GM21737 (cell line): ENCODE measurements around the gene ZBTB33.

Experiments
- ATAC-seq: cut with Tn5 transposase; IDR thresholded peaks from one replicate; pipeline ENCODE4 v1.9.1; 2021; ENCODE audit warnings: mild to moderate bottlenecking, moderate library complexity; ENCODE audit not compliant: unreplicated experiment

ZBTB33 gene, protein sequence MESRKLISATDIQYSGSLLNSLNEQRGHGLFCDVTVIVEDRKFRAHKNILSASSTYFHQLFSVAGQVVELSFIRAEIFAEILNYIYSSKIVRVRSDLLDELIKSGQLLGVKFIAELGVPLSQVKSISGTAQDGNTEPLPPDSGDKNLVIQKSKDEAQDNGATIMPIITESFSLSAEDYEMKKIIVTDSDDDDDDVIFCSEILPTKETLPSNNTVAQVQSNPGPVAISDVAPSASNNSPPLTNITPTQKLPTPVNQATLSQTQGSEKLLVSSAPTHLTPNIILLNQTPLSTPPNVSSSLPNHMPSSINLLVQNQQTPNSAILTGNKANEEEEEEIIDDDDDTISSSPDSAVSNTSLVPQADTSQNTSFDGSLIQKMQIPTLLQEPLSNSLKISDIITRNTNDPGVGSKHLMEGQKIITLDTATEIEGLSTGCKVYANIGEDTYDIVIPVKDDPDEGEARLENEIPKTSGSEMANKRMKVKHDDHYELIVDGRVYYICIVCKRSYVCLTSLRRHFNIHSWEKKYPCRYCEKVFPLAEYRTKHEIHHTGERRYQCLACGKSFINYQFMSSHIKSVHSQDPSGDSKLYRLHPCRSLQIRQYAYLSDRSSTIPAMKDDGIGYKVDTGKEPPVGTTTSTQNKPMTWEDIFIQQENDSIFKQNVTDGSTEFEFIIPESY

DNA sequence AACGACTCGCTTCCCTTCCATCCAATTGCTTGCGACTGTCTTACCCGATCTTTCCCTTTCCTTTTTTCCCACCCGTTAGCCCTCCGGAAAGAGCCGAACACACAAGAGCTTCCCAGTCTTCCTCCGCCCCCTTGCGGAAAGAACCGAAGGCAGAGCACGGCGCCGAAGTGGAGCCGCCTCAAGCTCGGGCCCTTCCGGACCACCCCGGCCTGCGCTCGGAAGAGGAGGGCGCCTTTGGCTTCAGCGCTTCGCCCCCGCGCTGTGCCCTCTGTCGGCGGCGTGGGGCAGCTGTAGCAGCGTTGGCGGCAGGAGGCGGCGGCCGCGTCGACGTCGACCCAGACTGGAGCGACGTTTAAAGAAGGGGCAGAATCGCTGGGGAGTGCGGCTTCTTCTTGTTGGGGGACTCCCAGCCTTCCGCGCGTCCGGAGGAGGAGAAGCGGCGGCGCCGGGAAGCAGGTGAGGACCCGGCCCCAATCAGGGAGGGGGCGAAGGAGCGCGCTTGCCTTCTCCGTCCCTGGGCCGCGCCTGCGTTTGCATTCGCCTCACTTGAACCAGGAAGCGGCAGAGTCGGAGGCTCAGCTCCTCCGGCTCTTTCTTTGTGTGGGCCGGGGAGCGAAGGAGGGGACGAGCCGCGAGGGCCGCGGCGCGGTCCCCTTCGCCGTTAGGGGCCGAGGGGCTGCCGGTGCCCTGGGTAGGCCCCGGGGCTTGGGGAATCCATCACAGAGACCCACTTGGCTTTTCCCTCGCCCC is at the start of gene ZBTB33:
Gene ZBTB33 (plus strand): TSS at position 291 of the 750 bp plus-strand sequence. CDS start 2,604 bp downstream, outside the sequence.
- peak; percentile 95 for ATAC-seq

DNA sequence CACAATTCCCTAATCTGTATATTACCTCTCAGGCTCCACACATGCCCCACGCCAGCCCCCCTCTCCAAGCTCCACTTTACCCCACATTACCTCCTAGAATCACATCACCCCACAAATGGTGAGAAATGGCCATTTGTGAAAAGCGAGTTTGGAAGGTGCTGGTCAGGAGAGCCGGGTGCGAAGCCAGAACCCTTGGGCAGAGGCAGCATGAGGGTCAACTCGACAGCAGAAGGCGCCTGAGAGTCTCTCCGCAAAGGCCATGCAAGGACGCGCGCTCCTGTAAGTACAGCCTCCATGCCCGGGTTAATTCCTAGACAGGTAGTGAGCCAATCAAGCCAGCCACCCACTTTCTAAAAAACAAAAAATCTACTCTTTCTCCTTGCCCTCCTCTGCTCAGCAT is 49.8 kb upstream of the ZBTB33 start:
- no peak for ATAC-seq

DNA sequence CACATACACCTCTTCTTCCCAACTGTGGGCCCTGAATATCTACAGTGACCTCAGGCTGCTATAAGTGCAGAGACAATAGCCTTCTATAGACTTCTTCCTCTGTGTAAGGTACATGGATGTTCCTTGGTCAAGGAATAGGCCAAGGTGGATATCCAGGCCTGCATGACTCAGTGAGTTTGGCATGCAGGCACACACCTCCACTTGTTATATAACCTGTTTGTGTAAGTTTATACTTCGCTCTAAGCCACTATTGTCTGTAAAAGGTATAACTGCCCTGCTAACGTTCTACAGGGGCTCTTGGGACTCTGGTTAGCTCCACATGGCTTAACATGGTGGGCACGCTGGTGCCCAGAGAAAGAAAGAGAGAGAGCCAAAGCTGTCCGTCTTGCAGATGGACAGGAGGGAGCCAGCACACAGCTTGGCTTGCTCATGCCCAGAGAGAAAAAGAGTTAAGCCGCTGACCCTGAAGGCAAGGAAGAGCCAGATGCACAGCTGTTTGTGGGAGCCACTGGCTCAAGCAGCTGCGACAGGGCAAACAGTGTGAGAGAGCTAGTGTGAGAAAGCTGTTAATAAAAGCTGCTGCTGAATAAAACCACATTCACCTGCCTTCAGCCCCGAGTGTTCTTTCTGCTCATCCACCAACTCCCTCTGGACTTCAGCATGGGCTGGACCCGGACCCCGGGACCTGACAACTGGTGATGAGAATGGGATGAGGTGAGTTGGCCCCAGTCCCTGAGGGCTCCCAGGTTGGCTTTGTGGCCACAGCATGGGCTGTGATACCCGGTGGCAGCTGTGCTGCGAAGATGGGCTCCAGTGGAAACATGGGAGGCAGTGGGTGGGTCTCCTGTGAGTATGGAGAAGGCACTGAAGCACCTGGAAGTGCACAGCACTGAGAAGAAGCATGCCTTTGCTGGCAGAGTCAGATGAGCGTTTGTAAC is 44.5 kb upstream of the ZBTB33 start:
- no peak for ATAC-seq

DNA sequence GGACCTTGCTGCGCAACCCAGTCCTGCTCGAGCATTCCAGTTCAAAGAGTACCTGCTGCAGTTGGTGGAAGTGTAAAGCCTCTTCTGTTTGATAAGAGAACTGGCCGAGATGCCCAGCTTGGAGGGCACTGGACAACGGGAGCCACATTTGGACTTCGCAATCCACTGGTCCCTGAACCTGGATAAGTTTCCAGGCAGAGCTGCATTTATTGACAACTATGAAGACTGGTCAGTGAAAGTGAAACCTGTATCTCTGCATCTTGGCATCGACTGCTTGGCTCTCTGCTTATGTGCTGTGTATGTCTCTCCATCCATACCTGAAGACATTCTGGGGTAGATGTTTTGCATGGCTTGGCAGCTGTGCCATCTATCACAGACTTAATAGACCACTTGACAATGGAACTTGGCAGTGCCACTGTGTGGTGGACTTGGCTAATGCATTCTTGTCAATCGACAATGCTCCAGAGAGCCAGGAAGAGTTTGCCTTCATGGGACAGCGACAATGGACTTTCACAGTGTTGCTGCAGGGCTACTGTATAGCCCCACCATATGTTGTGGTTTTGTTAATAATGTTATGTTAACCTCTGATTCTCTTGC is 43.5 kb upstream of the ZBTB33 start:
- no peak for ATAC-seq

DNA sequence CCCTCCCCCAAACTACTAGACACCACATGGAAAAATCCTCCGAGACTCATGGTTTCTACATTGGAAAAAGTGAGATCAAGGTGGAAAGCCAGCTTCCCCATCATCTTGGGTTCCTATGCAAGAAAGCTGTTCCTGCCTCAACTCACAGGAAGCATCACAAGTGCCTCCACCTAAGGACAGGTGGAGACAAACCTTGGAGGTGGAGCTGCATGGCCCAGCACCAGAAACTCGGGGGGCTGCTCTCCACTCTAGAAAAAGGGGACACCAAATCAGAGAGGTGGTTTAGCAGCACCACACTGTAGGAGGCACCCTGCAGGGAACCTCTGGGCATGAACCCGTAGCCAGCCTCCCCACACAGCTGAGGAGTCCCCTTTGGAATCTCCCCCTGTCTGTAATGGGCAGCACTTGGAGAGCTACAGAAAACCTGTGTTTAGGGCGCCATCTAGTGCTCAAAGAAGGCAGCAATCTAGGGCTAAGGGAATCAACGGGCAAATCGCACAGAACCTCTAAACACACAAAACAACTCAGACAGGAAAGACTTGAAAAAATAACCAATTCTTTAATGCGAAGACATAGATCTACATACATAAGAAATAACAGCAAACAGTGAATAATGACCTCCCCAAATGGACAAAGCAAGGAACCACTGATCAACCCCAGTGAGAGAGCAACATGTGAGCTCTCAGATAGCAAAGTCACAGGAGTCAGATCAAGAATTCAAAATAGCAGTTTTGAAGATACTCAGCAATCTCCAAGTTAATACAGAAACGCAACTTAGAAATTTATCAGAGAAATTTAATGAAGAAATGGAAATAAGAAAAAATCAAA is 37.0 kb upstream of the ZBTB33 start:
- peak; percentile 59 for ATAC-seq

DNA sequence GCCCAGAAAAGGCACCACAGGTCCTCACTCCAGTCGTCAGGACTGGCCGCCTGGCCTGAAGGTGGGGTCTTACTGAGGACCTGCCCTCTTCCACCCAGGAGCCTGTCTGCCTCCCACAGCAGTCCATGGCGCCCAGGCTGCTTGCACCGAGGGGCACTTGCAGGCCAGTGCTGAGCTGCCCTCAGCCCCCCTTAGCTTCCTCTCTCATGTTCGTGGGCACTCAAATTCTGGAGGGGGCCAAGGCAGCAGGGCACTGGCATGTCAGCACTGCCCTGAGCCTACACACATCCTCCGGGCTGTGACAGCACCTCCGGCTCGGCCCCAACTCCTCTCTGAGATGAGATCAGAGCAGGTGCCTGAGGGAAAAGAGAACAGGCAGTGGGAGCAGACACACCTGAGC is 27.2 kb upstream of the ZBTB33 start:
- no peak for ATAC-seq

DNA sequence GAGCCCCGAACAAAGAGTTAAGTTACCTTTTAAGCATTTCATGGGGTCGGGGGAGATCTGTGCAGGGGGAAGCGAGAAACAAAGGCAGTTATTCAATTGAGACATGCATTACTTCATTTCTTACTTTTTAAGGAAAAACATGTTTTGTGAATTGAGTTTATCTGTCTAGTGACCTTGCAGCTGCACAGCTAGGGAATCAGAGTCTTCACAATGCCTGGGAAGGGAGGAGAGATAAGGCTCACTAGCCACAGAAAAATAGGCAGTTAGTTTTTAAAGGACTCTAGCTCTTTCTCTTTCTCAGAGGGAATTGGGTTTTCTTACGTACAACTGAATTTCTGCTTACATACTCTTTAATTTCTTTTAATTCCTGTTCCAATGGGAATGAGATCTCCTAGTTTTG is 26.2 kb upstream of the ZBTB33 start:
- no peak for ATAC-seq

DNA sequence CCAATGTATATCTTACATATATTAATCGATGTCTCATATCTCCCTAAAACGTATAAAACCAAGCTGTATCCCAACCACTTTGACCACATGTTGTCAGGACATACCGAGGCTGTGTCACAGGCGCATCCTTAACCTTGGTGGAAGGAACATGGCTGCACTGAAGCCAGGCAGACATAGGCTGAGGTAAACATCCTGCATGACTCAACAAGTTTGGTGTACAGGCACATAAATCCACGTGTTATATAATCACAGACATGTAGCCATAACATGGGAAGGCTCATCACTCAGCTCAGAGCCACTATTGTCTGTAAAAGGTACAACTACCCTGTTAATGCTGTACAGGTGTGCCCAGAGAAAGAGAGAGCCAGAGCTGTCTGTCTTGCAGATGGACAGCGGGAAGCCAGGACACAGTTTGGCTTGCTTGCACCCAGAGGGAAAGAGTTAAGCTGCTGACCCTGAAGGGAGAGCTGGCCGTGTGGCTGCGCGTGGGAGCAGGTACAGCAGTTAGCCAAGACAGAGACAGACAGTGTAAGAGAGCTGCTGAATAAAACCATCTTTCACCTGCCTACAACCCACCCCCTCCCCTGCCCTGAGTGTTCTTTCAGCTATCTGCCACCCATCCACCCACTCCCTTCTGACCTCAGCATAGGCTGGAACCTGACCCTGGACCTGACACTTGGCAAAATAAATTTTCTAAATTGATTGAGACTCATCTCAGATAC is 22.3 kb upstream of the ZBTB33 start:
- ATAC-seq, result no peak

DNA sequence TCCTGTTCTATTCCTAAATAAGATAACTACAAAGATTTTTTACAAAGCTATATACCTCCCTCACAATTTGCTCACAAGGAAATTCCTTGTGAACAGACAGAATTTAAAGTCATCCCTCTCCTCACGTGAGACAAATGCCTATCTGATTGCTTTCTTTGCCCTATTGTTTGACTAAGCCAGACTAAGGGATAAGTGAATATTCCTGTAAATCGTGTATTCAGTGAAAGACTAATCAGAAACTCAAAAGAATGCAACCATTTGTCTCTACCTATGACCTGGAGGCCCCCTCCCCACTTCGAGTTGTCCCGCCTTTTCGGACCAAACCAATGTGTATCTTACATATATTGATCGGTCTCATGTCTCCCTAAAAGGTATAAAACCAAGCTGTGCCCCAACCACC is 15.3 kb upstream of the ZBTB33 start:
- no peak for ATAC-seq

DNA sequence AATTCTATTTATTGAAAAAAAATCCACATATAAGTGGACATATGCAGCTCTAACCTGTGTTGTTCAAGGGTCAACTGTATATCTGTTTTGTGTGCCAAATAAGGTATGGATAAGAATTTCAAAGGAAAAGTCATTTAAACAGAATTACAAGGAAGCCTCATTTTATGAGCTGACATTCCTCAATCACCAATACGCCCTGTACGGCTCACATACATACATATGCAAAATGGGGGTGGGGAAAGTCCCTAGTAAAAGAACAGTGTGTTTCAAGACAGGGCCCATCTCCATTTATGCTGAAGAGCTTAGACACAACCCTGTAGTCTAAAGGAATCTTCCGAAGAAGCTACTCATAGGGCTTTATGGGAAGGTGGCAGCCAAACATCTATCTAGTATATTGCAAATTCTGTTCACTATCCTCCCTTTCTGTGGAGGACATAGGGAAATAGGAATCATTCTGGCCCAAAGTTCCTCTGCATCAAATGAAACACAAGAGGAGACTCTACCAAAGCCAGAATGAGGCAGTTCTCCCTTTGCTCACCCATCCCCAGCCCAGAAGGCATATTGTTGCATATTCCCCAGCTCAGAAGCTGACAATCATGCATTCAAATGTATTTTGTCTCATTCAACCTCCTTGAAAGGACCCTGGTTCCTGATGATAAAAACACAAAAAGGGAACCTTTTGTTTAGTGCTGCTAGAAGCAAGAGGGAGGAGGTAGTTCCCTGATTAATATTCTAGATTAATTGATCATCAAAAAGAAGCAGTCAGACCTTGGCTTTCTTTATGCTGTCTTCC is 13.7 kb upstream of the ZBTB33 start:
- ATAC-seq, result no peak

DNA sequence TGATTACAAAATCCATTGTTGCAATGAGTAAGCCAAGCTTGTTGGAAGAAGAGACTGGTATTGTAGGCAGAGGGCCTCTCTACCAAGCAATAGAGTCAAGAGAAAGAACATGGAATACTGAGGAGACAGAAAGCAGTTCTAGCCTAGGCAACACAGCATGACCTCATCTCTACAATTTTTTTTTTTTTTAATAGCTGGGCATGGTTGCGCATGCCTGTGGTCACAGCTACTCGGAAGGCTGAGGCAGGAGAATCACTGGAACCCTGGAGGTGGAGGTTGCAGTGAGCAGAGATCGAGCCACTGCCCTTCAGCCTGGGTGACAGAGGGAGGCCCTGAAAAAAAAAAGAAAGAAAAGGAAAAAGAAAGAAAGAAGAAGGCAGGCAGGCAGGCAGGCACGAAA is 11.7 kb upstream of the ZBTB33 start:
- ATAC-seq, result no peak

DNA sequence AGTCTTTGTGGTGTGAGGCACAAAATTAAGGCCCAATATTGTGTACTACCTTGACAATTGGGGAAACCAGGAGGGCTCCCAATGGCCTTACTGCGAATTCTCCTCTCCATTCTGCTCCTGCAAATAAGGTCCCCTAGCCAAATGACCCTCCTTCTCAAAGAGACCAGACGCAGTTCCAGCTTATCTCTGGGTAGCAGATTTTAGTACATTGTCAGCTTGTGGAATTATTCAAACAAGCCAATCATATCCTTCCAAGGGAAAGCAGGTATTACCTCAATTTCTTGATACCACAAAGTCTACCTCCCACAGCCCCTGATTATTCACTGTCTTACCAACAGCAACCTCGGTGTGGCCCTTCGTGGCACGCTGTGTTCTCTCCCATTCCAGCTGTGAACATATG is 7.8 kb upstream of the ZBTB33 start:
- no peak for ATAC-seq

DNA sequence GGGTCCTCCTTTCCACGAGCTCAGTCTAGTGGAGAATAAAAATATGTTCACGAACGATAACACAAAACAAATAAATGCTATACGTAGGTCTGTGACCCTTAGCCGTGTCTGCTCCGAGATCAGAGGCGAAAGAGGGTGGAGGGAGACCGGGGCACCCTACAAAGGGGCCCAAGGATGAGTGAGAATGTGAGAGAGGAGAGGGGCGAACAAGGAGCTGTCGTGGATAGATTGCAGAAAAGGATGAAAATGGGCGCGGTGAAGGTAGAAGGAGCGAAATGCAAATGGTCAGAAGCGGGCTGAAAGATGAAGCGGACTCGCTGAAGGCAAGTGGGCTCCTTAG is 6.2 kb upstream of the ZBTB33 start:
- ATAC-seq, result peak; percentile 9

DNA sequence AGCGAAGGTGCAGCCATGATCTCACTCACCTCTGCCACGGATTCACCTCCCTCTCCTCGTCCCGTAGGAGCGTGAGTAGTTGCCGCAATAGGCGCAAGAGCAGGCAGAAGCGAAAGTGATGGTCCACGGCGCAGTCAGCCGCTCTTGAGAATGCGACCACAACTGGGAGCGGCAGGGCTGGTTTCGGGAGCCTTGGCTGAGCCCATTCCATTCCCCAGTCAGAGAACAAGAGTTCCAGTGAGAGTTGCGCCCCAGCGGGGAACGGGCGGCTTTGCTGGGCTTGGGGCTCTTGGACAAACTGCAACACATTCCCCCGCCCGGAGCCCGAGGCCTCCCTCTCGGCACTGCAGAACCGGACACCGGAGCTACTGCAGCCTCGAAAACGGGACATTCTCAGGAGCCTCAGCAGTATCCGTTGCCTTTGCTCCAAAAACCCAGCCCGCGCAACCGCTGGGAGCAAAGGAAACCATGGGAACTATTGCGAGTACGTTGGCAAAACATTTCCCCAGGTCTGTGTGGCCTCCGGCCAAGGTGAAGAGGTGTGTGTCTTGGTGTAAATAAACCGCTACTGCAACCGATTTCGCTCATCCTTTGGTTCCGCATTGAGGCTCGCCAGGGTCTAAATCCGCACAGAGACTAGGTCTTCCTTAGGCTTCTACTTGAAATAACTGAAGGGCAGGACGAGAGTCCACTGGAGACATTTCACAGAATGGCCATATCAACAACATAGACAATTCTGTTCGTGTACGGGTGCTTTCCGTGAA is 5.7 kb upstream of the ZBTB33 start:
- ATAC-seq, result peak; percentile 75

DNA sequence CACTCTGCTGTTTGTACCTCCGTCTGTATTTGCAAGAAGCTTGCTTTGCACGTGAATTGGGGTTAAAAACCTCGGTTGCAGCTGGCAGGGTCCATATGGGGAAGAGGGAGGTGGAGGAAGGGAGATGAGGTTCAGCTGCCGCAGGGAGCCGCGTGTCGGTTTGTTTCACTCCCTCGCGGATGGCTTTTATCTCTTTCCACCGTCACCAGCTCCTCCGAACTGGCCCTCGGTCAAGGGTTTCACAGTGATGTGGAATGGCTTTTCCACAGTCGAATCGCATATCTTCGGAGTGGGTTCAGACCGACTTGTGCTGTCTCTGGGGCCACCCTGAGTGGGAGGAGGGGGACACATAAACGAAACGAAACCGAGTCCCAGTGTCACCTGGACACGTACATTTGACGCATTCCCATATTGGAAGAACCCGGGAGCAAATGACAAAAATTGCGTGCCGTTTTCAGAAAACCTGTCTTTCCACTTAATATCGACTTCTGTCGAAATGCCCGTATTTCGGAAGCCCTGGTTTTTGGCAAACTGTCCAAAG is 929 bp downstream of the ZBTB33 start:
- ATAC-seq, result no peak

DNA sequence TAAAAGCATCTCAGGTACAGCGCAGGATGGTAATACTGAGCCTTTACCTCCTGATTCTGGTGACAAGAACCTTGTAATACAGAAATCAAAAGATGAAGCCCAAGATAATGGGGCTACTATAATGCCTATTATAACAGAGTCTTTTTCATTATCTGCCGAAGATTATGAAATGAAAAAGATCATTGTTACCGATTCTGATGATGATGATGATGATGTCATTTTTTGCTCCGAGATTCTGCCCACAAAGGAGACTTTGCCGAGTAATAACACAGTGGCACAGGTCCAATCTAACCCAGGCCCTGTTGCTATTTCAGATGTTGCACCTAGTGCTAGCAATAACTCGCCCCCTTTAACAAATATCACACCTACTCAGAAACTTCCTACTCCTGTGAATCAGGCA is 3.2 kb downstream of the ZBTB33 start:
- ATAC-seq, result no peak

DNA sequence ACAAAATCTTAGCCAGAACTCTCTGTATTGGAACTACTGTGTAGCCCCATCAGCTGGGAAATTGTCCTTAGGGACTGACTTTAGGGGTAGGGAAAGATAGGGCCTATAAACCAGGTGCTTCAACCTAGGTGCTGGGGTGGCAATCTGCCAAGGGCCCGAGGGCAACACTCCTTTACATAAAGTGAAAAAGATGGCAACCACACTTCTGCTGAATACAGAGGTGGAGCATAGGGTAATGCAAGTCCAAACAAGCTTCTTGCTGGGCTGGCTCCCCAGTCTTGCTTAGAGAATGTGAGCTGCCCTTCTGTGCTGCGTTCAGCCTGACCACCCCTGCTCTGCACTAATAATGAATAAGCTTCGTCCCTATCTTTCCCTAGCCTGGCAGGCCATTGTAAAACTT is 9.8 kb downstream of the ZBTB33 start:
- no peak for ATAC-seq
